ENCODE results near the gene FLVCR2. TPM values are rescaled to one million over a fixed set of nuclear protein-coding genes. Genes with fewer than 3 reads are reported as not detected.

Gene FLVCR2
- total and polyA plus RNA-seq, 2 experiments from 2014 or later, result 1.4 to 3.1 TPM

DNA sequence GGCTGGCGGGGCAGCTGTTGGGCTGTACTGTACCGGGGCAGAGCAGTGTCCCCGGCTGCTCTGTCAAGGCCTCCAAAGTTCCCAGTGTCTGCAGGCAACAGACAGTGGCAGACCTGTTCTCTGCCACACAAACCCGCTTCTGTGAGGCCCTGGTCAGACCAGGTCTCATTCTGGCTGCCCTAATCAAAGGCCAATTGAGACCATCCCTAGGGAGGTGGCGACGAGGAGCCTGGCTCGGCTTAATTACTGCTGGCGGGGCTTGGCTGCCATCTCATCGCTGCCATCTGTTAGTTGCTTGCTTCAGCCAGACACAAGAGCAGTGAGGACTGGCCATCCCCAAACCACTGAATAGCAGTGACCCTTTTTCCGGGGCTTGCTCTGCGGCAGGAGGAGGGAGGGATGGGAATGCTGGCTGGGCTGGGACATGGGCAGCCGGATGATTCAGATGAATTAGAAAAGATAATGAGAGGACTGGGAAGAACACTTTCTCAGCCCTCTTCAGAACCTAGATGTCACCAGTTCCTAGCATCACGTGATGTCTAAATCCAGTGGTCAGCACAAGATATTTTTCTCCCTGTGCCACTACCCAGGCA is 57.8 kb downstream of the FLVCR2 start:
- peak; percentile 39 for ATAC-seq
- Histone ChIP-seq H3K4me1 (ENCODE audit: insufficient read depth) (peaks cover 14% of the 10 kb centered on the region; the same call in 1 of the 2 replicates), H3K4me3 (no peak overlapping the region), H3K79me2 (replicated peaks; ENCODE audit: insufficient read depth) (no peaks in the 10 kb centered on the region), H3K36me3 (ENCODE audit: insufficient read depth) (no peaks in the 10 kb centered on the region; the same call in 1 of the 2 replicates), H3K27ac (ENCODE audit: low read depth) (no peak overlapping the region), H4K20me1 (replicated peaks; ENCODE audit: insufficient read depth) (no peaks in the 10 kb centered on the region), H2AFZ (no peak overlapping the region), H3F3A (replicated peaks; ENCODE audit: low read depth) (no peaks in the 10 kb centered on the region), H3K4me2 (no peak overlapping the region), H3K27me3 (ENCODE audit: insufficient read depth) (no peaks in the 10 kb centered on the region), H3K9me2 (ENCODE audit: insufficient read depth) (peaks cover 5% of the 10 kb centered on the region; the same call in 1 of the 2 replicates)
- Mint-ChIP-seq H3K4me3 (no peak overlapping the region), H3K9me3 (no peaks in the 10 kb centered on the region), H3K4me1 (peaks cover 27% of the 10 kb centered on the region), H3K27ac (peak overlapping the region; percentile 63; the same call in 1 of the 2 replicates), H3K36me3 (ENCODE audit: low read depth) (peaks cover 15% of the 10 kb centered on the region), H3K27me3 (ENCODE audit: insufficient read depth, low read depth, poor library complexity) (peaks cover 11% of the 10 kb centered on the region)
- DNase-seq (ENCODE audit: low spot score), result peak; percentile 27
- TF ChIP-seq, protein P1, sequence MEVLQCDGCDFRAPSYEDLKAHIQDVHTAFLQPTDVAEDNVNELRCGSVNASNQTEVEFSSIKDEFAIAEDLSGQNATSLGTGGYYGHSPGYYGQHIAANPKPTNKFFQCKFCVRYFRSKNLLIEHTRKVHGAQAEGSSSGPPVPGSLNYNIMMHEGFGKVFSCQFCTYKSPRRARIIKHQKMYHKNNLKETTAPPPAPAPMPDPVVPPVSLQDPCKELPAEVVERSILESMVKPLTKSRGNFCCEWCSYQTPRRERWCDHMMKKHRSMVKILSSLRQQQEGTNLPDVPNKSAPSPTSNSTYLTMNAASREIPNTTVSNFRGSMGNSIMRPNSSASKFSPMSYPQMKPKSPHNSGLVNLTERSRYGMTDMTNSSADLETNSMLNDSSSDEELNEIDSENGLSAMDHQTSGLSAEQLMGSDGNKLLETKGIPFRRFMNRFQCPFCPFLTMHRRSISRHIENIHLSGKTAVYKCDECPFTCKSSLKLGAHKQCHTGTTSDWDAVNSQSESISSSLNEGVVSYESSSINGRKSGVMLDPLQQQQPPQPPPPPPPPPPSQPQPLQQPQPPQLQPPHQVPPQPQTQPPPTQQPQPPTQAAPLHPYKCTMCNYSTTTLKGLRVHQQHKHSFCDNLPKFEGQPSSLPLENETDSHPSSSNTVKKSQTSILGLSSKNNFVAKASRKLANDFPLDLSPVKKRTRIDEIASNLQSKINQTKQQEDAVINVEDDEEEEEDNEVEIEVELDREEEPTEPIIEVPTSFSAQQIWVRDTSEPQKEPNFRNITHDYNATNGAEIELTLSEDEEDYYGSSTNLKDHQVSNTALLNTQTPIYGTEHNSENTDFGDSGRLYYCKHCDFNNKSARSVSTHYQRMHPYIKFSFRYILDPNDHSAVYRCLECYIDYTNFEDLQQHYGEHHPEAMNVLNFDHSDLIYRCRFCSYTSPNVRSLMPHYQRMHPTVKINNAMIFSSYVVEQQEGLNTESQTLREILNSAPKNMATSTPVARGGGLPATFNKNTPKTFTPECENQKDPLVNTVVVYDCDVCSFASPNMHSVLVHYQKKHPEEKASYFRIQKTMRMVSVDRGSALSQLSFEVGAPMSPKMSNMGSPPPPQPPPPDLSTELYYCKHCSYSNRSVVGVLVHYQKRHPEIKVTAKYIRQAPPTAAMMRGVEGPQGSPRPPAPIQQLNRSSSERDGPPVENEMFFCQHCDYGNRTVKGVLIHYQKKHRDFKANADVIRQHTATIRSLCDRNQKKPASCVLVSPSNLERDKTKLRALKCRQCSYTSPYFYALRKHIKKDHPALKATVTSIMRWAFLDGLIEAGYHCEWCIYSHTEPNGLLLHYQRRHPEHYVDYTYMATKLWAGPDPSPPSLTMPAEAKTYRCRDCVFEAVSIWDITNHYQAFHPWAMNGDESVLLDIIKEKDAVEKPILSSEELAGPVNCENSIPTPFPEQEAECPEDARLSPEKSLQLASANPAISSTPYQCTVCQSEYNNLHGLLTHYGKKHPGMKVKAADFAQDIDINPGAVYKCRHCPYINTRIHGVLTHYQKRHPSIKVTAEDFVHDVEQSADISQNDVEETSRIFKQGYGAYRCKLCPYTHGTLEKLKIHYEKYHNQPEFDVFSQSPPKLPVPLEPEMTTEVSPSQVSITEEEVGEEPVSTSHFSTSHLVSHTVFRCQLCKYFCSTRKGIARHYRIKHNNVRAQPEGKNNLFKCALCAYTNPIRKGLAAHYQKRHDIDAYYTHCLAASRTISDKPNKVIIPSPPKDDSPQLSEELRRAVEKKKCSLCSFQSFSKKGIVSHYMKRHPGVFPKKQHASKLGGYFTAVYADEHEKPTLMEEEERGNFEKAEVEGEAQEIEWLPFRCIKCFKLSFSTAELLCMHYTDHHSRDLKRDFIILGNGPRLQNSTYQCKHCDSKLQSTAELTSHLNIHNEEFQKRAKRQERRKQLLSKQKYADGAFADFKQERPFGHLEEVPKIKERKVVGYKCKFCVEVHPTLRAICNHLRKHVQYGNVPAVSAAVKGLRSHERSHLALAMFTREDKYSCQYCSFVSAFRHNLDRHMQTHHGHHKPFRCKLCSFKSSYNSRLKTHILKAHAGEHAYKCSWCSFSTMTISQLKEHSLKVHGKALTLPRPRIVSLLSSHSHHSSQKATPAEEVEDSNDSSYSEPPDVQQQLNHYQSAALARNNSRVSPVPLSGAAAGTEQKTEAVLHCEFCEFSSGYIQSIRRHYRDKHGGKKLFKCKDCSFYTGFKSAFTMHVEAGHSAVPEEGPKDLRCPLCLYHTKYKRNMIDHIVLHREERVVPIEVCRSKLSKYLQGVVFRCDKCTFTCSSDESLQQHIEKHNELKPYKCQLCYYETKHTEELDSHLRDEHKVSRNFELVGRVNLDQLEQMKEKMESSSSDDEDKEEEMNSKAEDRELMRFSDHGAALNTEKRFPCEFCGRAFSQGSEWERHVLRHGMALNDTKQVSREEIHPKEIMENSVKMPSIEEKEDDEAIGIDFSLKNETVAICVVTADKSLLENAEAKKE (CRISPR knock-in tag; IDR thresholded peaks at IDR 0.05), result no peak
- TF ChIP-seq CREB1 (CRISPR knock-in tag; IDR thresholded peaks at IDR 0.05; ENCODE audit: low read depth) (no peak), ZNF114 (CRISPR knock-in tag; IDR thresholded peaks at IDR 0.05) (no peak), ETS1 (IDR thresholded peaks at IDR 0.05) (no peak), POLR2AphosphoS5 (IDR thresholded peaks at IDR 0.05; ENCODE audit: low read depth) (no peak), NANOG (IDR thresholded peaks at IDR 0.05; ENCODE audit: borderline replicate concordance) (no peak), EZH2phosphoT487 (IDR thresholded peaks at IDR 0.05; ENCODE audit: unreplicated experiment) (no peak), JUNB (IDR thresholded peaks at IDR 0.05; ENCODE audit: unreplicated experiment) (no peak), ZNF331 (CRISPR knock-in tag; IDR thresholded peaks at IDR 0.05; ENCODE audit: low read depth) (no peak), STAT1 (IDR thresholded peaks at IDR 0.05; ENCODE audit: unreplicated experiment) (no peak), EZH2 (IDR thresholded peaks at IDR 0.05; ENCODE audit: low read depth, unreplicated experiment) (no peak)
- TF ChIP-seq, protein P2, sequence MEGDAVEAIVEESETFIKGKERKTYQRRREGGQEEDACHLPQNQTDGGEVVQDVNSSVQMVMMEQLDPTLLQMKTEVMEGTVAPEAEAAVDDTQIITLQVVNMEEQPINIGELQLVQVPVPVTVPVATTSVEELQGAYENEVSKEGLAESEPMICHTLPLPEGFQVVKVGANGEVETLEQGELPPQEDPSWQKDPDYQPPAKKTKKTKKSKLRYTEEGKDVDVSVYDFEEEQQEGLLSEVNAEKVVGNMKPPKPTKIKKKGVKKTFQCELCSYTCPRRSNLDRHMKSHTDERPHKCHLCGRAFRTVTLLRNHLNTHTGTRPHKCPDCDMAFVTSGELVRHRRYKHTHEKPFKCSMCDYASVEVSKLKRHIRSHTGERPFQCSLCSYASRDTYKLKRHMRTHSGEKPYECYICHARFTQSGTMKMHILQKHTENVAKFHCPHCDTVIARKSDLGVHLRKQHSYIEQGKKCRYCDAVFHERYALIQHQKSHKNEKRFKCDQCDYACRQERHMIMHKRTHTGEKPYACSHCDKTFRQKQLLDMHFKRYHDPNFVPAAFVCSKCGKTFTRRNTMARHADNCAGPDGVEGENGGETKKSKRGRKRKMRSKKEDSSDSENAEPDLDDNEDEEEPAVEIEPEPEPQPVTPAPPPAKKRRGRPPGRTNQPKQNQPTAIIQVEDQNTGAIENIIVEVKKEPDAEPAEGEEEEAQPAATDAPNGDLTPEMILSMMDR (conservative IDR thresholded peaks at IDR 0.05; ENCODE audit: low read depth in 2 of 2), result no peak
- TF ChIP-seq, protein P3, sequence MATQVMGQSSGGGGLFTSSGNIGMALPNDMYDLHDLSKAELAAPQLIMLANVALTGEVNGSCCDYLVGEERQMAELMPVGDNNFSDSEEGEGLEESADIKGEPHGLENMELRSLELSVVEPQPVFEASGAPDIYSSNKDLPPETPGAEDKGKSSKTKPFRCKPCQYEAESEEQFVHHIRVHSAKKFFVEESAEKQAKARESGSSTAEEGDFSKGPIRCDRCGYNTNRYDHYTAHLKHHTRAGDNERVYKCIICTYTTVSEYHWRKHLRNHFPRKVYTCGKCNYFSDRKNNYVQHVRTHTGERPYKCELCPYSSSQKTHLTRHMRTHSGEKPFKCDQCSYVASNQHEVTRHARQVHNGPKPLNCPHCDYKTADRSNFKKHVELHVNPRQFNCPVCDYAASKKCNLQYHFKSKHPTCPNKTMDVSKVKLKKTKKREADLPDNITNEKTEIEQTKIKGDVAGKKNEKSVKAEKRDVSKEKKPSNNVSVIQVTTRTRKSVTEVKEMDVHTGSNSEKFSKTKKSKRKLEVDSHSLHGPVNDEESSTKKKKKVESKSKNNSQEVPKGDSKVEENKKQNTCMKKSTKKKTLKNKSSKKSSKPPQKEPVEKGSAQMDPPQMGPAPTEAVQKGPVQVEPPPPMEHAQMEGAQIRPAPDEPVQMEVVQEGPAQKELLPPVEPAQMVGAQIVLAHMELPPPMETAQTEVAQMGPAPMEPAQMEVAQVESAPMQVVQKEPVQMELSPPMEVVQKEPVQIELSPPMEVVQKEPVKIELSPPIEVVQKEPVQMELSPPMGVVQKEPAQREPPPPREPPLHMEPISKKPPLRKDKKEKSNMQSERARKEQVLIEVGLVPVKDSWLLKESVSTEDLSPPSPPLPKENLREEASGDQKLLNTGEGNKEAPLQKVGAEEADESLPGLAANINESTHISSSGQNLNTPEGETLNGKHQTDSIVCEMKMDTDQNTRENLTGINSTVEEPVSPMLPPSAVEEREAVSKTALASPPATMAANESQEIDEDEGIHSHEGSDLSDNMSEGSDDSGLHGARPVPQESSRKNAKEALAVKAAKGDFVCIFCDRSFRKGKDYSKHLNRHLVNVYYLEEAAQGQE (IDR thresholded peaks at IDR 0.05; ENCODE audit: unreplicated experiment), result no peak
